GOT3 (cell line): ENCODE measurements around the gene PCDHGA12.
A peak's percentile ranks its signal among the peaks of the same experiment; 100 is the strongest.

Experiments used
- DNase-seq: peaks from one replicate; lab custom pipeline; 2025; ENCODE audit warnings: mixed read lengths; lab: John Stamatoyannopoulos, UW

Gene PCDHGA12

DNA sequence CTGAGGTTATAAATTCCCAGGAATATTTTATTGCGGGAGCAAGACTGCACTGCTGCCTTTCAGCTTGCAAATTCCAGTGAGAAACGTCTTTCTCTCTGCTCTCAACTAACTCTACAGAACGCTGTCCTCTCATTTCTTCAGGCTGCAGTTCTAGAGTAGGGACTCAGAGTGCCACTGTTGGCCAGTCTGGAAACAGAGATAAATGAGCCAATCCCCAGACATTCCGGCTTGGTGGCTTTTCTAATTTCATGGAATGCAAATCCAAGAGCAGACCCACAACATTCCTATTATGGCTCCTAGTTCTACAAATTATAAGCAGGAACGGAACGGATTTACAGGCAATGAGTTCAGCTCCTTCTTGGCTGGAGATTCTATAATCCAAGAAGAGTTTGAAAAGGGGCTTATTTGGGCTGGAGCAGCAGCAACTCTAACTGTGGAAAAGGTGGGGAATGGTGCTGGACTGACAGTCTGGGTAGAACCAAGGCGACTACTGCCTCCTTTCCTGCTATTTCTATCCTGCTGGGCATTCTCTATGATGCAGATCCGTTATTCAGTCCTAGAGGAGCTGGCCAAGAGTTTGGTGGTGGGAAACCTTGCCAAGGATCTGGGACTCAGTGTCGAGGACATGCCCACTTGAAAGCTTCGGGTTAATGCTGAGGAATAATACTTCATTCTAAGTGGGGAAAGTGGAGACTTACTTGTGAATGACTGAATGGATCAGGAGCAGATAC, 9.3 kb downstream of the PCDHGA12 start:
- DNase-seq = no peak

DNA sequence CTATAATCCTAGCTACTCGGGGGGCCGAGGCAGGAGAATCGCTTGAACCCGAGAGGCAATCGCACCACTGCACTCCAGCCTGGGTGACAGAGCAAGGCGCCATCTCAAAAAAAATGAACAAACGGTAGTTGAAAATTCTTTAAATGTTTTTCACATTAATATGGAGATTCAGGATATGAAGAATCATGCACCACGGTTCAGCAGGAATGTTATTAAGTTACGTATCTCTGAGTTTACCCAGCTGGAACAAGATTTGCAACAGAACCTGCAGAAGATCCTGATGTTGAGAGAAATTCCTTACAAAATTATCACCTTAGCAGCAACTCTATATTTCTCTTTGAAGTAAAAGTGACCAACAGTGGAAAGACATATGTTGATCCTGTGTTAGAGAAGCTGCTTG, 10.0 kb downstream of the PCDHGA12 start:
- DNase-seq = no peak

DNA sequence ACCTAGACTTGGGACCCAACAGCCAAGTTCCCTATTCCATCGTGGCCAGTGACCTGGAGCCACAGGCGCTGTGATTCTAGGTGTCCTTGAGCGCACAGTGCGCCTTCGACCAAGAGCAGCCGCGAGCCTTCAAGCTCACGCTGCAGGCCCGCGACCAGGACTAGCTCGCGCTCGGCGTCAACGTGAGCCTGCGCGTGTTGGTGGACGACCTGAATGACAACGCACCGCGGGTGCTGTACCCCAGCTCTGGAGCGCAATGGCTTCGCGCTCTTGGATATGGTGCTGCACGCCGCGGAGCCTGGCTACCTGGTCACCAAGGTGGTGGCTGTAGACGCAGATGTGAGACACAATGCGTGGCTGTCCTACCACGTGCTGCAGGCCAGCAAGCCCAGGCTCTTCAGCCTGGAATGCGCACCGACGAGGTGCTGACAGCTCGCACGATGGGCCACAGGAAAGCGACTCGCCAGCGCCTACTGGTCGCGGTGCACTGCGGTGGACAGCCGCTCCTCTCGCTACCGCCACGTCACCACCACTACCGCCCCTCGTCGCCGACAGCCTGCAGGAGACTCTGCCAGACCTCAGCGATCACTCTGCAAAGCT, 11.4 kb downstream of the PCDHGA12 start:
- no peak for DNase-seq

DNA sequence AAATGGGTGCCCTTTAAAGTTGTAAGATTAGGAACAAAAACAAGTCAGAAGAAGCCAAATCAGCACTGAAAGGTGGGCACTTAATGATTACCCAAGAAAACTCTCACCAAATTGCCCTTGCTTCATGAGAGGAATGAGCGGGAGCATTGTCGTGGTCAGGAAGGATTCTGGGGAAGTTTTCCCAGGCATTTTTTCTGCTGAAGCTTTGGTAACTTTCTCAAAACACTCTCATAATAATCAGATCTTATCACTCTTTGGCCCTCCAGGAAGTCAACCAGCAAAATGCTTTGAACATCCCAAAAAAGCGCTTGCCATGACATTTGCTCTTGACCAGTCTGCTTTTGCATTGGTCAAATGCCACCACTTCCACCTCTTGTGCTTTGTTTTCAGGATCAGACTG, 35.0 kb downstream of the PCDHGA12 start:
- no peak for DNase-seq

DNA sequence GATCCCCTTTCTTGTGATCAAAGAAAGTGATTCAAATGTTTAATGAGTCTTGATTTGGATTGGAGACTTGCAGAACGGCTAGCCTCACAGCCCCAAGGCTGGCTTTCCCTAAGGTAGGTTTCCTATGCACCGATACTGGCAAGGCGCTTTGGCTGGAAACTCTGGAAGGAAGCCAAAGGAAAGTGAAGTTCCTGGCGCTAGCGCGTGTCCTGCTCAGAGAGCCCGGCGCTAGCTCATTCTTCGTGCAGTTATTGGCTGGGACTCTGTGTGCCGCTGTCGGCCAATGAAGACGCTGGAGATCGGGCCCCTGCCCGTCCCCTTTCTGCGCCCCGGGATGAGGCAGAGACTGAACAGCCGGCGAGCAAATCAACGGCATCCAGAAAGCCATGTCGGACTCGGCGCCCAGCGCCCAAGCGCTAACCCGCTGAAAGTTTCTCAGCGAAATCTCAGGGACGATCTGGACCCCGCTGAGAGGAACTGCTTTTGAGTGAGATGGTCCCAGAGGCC, 45.4 kb downstream of the PCDHGA12 start, which contains the start of gene PCDHGC3:
Gene PCDHGC3 (plus strand): TSS at position 342 of the 507 bp plus-strand sequence. CDS start 151 bp downstream, at position 493.
- DNase-seq = peak; percentile 92

DNA sequence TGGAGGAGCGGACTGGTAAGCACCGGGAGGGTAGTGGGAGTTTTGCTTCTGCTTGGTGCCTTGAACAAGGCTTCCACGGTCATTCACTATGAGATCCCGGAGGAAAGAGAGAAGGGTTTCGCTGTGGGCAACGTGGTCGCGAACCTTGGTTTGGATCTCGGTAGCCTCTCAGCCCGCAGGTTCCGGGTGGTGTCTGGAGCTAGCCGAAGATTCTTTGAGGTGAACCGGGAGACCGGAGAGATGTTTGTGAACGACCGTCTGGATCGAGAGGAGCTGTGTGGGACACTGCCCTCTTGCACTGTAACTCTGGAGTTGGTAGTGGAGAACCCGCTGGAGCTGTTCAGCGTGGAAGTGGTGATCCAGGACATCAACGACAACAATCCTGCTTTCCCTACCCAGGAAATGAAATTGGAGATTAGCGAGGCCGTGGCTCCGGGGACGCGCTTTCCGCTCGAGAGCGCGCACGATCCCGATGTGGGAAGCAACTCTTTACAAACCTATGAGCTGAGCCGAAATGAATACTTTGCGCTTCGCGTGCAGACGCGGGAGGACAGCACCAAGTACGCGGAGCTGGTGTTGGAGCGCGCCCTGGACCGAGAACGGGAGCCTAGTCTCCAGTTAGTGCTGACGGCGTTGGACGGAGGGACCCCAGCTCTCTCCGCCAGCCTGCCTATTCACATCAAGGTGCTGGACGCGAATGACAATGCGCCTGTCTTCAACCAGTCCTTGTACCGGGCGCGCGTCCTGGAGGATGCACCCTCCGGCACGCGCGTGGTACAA, 46.0 kb downstream of the PCDHGA12 start:
- no peak for DNase-seq

DNA sequence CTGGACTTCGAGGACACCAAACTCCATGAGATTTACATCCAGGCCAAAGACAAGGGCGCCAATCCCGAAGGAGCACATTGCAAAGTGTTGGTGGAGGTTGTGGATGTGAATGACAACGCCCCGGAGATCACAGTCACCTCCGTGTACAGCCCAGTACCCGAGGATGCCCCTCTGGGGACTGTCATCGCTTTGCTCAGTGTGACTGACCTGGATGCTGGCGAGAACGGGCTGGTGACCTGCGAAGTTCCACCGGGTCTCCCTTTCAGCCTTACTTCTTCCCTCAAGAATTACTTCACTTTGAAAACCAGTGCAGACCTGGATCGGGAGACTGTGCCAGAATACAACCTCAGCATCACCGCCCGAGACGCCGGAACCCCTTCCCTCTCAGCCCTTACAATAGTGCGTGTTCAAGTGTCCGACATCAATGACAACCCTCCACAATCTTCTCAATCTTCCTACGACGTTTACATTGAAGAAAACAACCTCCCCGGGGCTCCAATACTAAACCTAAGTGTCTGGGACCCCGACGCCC, 46.8 kb downstream of the PCDHGA12 start:
- DNase-seq = no peak

DNA sequence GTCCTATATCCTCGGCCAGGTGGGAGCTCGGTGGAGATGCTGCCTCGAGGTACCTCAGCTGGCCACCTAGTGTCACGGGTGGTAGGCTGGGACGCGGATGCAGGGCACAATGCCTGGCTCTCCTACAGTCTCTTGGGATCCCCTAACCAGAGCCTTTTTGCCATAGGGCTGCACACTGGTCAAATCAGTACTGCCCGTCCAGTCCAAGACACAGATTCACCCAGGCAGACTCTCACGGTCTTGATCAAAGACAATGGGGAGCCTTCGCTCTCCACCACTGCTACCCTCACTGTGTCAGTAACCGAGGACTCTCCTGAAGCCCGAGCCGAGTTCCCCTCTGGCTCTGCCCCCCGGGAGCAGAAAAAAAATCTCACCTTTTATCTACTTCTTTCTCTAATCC, 47.5 kb downstream of the PCDHGA12 start:
- no peak for DNase-seq

DNA sequence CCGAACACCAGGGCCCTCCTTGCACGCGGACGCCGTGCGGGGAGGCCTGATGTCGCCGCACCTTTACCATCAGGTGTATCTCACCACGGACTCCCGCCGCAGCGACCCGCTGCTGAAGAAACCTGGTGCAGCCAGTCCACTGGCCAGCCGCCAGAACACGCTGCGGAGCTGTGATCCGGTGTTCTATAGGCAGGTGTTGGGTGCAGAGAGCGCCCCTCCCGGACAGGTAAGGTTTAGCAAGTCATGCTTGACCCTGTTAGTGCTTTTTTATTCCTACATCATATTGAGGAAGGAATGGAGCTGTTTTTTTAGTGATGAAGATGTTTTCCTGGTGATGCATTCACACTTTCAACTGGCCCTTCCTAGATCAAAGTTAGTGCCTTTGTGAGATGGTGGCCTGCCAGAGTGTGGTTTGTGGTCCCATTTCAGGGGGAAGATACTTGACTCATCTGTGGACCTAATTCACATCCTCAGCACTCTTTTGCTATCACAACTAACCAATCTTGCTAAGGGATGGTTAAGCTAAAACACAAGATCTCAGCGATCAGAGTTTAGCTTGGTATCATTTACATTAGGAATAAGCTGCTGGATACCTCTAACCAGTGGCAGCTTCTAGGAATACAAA, 48.1 kb downstream of the PCDHGA12 start:
- DNase-seq = no peak

DNA sequence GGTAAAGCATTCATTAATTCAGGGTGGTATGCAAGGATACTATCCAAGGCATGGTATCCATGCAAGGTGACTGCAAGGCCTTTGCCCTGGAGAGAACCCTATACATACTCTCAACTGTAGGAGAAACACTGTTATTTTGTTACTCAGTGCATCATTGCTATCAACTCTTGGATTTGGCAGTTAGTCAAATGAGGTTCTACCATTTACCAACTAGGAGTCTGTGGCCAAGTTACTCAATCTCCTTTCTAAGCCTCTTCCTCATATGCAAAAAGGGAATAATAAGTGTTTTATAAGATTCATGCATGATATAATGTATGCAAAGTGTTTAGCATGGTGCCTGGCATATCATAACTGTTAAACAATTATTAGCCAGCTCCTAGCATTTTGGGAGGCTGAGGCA, 49.5 kb downstream of the PCDHGA12 start:
- no peak for DNase-seq
